Ovary (tissue), 3 donors: Measurements from ENCODE around the gene TYW1.

Source experiments
- CTCF ChIP-seq, 3 donors: fragments of 450-650 bp in 2 of 3; fragments of 200-600 bp in 1 of 3; IDR thresholded peaks; one replicate each; pipeline versions ENCODE4 v1.5.1 to v1.8.0; 2016 to 2022; ENCODE audit warnings: antibody characterized with exemption in 3 of 3, mild to moderate bottlenecking in 1 of 3
- POLR2A ChIP-seq: fragments of 450-650 bp; IDR thresholded peaks from one replicate; pipeline ENCODE4 v1.6.1; 2017; ENCODE audit warnings: antibody characterized with exemption, mild to moderate bottlenecking, moderate library complexity
- donor health status: DM: no; HTN: no; CAD: no.

GRCh38 chr7:66953044-66953427 lies 43.6 kb upstream of the TYW1 start:
- TF ChIP-seq CTCF (IDR thresholded peaks at IDR 0.05) (no peak), POLR2A (no peak)
